ENCODE measurements around the gene LATS2.

GRCh38 chr13:21066946-21067345 is 5.6 kb upstream of the LATS2 start:
- TF ChIP-seq, protein P1, sequence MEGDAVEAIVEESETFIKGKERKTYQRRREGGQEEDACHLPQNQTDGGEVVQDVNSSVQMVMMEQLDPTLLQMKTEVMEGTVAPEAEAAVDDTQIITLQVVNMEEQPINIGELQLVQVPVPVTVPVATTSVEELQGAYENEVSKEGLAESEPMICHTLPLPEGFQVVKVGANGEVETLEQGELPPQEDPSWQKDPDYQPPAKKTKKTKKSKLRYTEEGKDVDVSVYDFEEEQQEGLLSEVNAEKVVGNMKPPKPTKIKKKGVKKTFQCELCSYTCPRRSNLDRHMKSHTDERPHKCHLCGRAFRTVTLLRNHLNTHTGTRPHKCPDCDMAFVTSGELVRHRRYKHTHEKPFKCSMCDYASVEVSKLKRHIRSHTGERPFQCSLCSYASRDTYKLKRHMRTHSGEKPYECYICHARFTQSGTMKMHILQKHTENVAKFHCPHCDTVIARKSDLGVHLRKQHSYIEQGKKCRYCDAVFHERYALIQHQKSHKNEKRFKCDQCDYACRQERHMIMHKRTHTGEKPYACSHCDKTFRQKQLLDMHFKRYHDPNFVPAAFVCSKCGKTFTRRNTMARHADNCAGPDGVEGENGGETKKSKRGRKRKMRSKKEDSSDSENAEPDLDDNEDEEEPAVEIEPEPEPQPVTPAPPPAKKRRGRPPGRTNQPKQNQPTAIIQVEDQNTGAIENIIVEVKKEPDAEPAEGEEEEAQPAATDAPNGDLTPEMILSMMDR (IDR thresholded peaks at IDR 0.05), result no peak
- TF ChIP-seq EP300 (IDR thresholded peaks at IDR 0.05) (no peak), POLR2AphosphoS5 (IDR thresholded peaks at IDR 0.05) (no peak)
